DMS 273 treated with DMSO at 0.1 percent for 48 hours (cell line): ENCODE data around the gene UGGT2.
"Not testable (repeated sequence)": the region's sequence is repeated elsewhere in the genome, so short reads cannot be mapped to it uniquely, and the experiment has no call there.

Experiments used
- DNase-seq: peaks from one replicate; lab custom pipeline; 2025; lab: John Stamatoyannopoulos, UW

UGGT2 gene

DNA sequence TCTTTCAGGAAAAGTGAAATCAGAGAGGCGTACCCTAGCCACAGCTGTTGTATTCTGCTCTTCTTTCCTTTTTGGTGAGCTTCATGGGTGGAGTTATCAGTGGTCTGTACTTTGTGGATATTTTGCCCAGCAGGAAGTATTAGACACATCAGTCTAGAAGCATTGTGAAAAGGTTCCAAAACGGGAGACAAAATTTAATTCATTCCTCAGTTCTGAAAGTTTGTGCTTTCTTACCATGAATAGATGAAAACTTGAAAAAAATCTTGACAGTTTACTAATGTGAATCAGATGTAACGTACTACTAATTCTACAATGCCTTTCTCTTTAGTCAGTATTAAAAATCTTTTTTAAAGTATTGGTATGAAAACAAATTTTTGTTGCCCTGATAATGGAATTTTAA, 259.4 kb downstream of the UGGT2 start:
- no peak for DNase-seq

- DNase-seq = no peak
Observed at GRCh38 chr13:95793018-95793555, 260.1 kb downstream of the UGGT2 start.

- no peak for DNase-seq
Observed at GRCh38 chr13:95791084-95791722, 262.0 kb downstream of the UGGT2 start.

- DNase-seq = not testable (repeated sequence)
Observed at GRCh38 chr13:95789315-95789714, 263.9 kb downstream of the UGGT2 start.

DNA sequence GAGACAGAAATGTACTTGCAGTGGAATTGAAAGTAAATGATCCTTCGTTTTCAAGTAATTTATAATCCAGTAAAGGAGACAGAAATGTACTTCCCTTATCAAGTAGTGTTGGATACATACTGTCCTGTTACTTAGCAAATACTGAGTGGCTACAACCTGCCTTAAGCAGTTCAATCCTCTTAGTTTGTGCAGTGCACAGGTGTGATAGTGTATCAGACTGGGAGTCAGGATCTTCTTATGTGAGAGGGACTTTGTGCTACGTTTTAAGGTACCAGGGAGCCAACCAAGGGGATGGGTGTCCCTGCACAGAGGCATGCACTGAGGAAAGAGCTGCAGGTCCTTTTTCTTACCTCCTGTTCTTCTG, 265.1 kb downstream of the UGGT2 start:
- no peak for DNase-seq

GRCh38 chr13:95787356-95788099, 265.7 kb downstream of the UGGT2 start:
- DNase-seq = no peak

DNA sequence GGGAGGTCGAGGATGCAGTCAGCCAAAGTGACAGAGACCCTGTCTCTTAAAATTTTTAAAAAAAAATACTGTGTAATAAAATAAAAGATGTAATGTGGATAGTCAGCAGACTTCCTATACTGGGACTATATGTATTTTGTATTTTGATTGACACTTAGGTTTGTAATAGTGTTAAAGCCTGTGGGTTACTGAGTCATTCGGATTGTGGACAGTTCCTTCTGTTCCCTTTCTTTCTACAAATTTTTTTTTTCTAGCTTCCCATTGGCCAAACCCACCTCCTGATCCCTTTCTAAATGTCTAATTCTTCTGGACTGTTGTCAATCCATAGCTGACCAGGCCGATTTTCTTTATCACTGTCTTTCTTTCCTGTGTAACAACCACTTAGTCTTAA, 268.3 kb downstream of the UGGT2 start:
- DNase-seq = no peak

- no peak for DNase-seq
Observed at GRCh38 chr13:95784161-95784899, 268.9 kb downstream of the UGGT2 start.

- DNase-seq = no peak
Observed at GRCh38 chr13:95783747-95784146, 269.5 kb downstream of the UGGT2 start.

- DNase-seq = not testable (repeated sequence)
Observed at GRCh38 chr13:95781940-95782339, 271.3 kb downstream of the UGGT2 start.

DNA sequence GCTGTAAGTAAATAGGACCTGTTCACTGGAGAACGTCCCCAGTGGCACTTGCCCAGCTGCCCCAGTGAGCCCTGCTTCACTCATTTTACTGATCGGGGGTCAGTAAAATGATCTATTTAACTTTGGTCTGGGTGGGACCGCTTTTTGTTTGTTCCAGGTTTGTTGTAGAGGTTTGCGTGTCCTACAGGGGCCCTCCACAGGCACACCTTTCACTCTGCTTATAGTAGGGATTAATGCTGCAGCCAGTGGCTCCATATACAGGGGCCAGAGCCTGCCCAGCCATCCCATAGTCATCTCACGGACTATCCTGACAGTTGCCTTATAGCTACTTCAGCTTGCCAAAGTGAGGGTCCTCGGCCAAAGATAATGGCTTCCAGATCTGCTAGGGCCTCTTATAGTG, 272.2 kb downstream of the UGGT2 start:
- no peak for DNase-seq

DNA sequence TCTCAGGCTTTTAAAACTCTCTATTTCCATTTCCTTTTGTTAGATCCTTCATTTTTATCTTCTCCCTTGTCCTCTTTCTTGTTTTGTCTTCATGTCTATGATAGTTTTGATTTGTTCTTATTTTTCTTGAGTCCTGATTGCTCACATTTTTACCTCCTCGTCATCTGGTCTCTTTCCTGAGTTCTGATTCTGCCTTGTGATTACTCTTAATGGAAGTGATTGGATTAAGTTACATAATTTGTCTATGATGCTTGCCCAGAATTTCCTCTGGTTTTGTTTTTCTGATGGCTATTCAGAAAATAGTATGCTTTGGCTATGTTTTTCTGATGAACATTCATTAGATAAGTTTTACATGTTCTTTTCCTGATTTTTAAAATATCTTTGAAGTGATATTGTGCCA, 273.7 kb downstream of the UGGT2 start:
- DNase-seq = no peak

GRCh38 chr13:95771905-95772304, 281.3 kb downstream of the UGGT2 start:
- no peak for DNase-seq

DNA sequence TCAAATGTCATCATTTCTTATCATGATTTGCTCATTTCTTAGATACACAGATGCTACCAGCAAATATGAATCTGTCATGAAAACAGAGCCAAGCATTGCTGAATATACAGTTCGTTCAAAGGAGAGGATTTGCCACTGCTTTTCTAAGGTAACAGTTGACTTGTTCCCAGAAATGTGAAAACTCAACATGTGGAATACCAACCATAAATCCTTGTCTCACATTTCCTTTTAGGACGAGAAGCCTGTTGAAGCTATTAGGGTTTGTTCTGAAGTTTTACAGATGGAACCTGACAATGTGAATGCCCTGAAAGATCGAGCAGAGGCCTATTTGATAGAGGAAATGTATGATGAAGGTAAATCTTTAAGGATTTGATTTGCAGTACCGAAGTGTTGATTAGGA, 289.6 kb downstream of the UGGT2 start:
- DNase-seq = no peak

- not testable (repeated sequence) for DNase-seq
Observed at GRCh38 chr13:95762626-95763025, 290.6 kb downstream of the UGGT2 start.

- no peak for DNase-seq
Observed at GRCh38 chr13:95756072-95756471, 297.1 kb downstream of the UGGT2 start.

DNA sequence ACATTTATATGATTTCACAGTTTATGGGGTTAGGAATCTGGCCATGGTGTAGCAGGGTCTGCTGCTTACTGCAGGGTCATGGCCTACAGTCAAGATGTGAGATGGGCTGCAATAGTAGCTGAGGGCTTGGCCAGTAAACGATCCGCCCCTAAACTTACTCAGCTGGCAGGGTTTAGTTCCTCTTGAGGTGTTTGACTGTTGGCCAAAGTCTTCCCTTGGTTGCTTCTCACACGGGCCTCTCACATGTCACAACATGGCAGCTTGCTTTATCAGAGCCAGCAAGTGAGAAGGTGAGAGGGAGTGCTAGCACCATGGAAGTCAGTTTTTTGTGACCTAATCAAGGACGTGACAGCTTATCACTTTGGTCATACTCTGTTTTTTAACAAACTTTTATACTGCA, 299.1 kb downstream of the UGGT2 start:
- DNase-seq = no peak

DNA sequence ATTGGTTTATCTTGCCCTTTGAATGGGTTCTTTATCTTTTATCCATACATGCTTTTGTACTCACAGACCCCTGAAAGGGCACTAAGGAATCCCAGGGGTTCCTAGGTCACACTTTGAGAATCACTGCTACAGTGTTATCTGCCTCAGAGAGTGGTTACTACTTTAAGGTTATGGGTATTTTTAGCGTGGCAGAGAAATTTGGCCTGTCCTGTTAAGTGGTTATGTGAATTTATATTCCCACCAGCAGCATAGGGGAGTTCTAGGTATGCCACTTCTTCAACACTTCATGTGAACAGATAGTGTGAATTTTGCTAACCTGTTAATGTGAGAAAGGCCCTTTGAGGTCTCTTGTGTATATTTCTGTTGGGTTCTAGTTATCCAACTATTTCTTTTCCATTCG, 300.5 kb downstream of the UGGT2 start:
- no peak for DNase-seq
